AML-193 (cell line): Measurements from ENCODE around the gene ANG.
A peak's percentile ranks its signal among the peaks of the same experiment; 100 is the strongest.

Source experiments
- DNase-seq, 2 experiments: peaks; one replicate each; lab custom pipeline; 2025; lab: John Stamatoyannopoulos, UW

ANG gene

GRCh38 chr14:20676072-20676471 is 12.5 kb upstream of the ANG start:
- no peak for DNase-seq

- DNase-seq = no peak
Observed at GRCh38 chr14:20679907-20680306, 8.7 kb upstream of the ANG start.

- no peak for DNase-seq
Observed at GRCh38 chr14:20680363-20680762, 8.2 kb upstream of the ANG start.

- DNase-seq = no peak
Observed at GRCh38 chr14:20680843-20681347, 7.7 kb upstream of the ANG start.

- peak; percentile 54 to 69 for DNase-seq
Observed at GRCh38 chr14:20681348-20682126, 7.0 kb upstream of the ANG start.

GRCh38 chr14:20682127-20682434 is 6.5 kb upstream of the ANG start:
- peak in 1 of 2 experiments; percentile 7 for DNase-seq

GRCh38 chr14:20682435-20683124 is 6.0 kb upstream of the ANG start:
- peak; percentile 10 to 46 for DNase-seq

GRCh38 chr14:20683125-20683890 is 5.3 kb upstream of the ANG start:
- peak; percentile 52 to 59 for DNase-seq

- peak; percentile 65 to 68 for DNase-seq
Observed at GRCh38 chr14:20683891-20684661, 4.5 kb upstream of the ANG start, which contains the start of gene RNASE4. RNASE4 (plus strand) TSS chr14:20684560; CDS start chr14:20699372, 14,812 bp downstream.

GRCh38 chr14:20684662-20685456 is 3.7 kb upstream of the ANG start:
- peak in 1 of 2 experiments; percentile 15 for DNase-seq

GRCh38 chr14:20686386-20687143 is 2.0 kb upstream of the ANG start:
- DNase-seq = no peak

- no peak for DNase-seq
Observed at GRCh38 chr14:20687362-20688166, 1.0 kb upstream of the ANG start.

- DNase-seq = peak; percentile 78 to 83
Observed at GRCh38 chr14:20690848-20691640, 2.5 kb downstream of the ANG start.

GRCh38 chr14:20692116-20692751 is 3.7 kb downstream of the ANG start:
- no peak for DNase-seq

GRCh38 chr14:20696764-20697163 is 8.2 kb downstream of the ANG start:
- peak; percentile 8 to 15 for DNase-seq

GRCh38 chr14:20697273-20698017 is 8.9 kb downstream of the ANG start:
- peak; percentile 71 to 74 for DNase-seq

- no peak for DNase-seq
Observed at GRCh38 chr14:20698018-20698329, 9.4 kb downstream of the ANG start.
